Neural progenitor cell (in vitro differentiated cells): ENCODE measurements around the gene LGR5.

Experiments
- EZH2 ChIP-seq: fragments of 200-600 bp; sonication (generic); IDR thresholded peaks from 2 replicates; pipeline ENCODE4 v1.6.1; 2017; ENCODE audit warnings: antibody characterized with exemption, mild to moderate bottlenecking, moderate library complexity
- EZH2phosphoT487 ChIP-seq: fragments of 200-600 bp; sonication (generic); IDR thresholded peaks from 2 replicates; pipeline ENCODE4 v1.6.1; 2017; ENCODE audit warnings: antibody characterized with exemption
- TF ChIP-seq, protein P1 (sequence below): fragments of 200-600 bp; sonication (generic); IDR thresholded peaks from 2 replicates; pipeline ENCODE4 v1.5.1; 2017; ENCODE audit warnings: antibody characterized with exemption, mild to moderate bottlenecking

DNA sequence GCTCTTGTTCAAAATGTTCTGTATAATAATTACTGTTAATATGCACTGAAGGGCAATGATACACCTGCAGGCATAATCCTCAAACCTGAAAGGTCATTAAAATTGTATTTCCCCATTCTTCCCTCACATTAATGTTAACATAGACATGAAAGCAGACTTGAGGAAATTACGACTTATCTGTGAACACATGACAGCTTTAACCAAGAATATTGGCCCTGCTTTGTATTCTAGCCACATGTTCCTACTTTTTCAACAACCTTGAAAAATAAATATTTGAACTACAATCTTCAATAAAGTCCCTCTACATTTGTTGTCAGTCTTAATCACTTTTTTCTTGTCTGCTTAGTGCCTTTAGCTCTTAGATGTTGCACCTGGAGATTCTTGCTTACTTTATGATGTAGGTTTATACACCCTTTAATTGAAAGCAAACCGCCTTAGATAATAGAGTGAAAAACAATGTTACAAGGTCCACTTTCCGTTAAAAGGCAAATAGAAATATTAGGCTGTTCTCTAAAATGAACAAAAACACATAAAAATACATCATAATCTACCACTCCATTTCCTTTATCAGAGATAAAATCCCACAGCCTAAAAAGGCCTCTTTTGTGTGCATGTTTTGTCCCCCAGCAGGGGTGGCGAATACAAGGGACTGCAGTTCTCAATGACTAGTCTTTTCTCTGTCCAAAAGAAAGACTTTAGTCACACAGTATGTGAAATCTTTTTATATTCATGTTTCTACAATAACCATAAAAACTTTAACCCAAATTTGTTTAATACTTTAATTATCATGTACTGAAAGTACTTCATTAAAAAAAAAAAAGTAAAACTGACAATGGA lies 168.1 kb downstream of the LGR5 start:
- TF ChIP-seq, protein P1, sequence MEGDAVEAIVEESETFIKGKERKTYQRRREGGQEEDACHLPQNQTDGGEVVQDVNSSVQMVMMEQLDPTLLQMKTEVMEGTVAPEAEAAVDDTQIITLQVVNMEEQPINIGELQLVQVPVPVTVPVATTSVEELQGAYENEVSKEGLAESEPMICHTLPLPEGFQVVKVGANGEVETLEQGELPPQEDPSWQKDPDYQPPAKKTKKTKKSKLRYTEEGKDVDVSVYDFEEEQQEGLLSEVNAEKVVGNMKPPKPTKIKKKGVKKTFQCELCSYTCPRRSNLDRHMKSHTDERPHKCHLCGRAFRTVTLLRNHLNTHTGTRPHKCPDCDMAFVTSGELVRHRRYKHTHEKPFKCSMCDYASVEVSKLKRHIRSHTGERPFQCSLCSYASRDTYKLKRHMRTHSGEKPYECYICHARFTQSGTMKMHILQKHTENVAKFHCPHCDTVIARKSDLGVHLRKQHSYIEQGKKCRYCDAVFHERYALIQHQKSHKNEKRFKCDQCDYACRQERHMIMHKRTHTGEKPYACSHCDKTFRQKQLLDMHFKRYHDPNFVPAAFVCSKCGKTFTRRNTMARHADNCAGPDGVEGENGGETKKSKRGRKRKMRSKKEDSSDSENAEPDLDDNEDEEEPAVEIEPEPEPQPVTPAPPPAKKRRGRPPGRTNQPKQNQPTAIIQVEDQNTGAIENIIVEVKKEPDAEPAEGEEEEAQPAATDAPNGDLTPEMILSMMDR: no peak
- TF ChIP-seq EZH2 (no peak), EZH2phosphoT487 (no peak)
